ENCODE measurements around the gene VGLL4.
"Not testable (repeated sequence)": the region's sequence is repeated elsewhere in the genome, so short reads cannot be mapped to it uniquely, and the experiment has no call there.

Gene VGLL4

DNA sequence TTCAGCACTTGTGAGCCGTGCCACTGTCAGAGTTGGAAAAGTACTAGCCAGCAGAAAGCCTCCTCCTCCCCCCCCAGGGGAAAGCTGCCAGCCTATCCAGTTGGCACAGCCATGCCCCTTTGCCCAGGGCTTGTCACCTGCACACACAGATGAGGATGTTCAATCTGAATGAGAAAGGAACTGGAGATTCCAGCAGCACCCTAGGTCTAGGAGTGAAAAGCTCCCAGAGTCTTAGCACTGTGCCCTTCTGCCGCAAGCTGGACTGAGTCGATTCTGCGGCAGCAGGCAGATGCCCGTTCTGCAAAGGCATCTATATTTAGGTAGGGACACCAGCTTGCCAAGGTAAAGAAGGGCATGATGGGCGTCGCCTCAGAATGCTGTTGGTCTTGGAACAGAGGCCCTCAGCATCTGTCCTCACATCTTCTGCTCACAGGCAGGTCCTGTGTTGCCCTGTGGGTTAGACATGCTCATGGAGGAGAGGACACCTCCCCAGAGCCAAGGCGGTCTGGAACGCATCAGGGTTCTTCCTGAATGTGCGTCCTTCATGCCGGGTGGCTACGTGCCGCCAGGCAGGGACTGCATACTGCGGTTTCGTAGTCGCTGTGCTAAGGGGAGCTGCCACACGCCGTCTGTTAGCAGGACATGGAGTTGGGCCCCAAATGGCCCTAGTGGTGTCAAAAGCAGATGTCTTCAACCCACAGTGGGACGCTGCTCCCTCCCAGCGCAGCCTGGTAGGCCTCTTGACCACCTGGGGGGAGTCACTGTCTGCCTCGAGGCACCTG is 109.5 kb downstream of the VGLL4 start:
- no peak for DNase-seq (ENCODE audit: low read depth in 2 of 2)

DNA sequence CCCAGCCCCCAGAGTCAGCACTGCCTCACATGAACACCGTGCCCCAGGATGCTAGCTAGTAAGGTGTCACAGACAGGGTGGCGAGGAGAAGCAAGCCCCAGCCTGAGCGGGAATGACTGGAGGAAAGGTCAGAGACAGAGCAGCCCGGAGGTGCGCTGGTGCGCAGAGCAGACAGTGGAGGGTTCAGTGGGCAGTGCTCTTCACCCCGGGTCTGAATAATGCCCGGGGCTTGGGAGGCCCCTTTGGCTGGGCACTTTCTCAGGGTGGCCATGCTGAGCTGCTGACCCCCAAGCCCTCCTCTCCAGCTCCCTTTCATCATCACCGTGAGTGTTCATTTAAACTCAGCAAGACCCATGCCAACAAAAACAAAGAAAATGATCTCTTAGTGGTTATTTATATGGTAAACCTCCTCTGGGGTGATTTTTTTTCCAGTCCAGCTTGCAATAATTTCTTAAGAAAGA is 110.8 kb downstream of the VGLL4 start:
- no peak for DNase-seq (ENCODE audit: low read depth in 2 of 2)

GRCh38 chr3:11530153-11530721 is 113.5 kb downstream of the VGLL4 start:
- DNase-seq (ENCODE audit: low read depth in 2 of 2), result no peak

DNA sequence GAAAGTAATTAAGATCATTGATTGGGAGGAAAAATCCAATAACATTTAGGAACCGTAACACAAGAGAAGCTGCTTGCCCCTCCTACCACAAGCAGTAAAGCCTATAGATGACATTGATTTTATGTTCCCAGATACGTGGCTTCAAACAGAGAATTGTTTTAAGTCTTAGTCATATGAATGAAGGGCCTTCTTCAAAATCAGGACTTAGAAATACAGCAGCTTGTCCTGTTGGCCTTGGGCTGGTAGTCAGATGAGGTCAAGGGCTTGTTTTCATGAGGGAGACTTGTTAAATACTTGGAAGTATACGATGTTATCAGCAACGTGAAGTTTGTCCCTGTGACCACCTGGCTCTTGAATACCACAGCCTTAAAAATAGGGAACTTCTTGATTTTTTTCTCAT is 114.4 kb downstream of the VGLL4 start:
- no peak for DNase-seq (ENCODE audit: low read depth in 2 of 2)

GRCh38 chr3:11526121-11526520 is 117.6 kb downstream of the VGLL4 start:
- DNase-seq (ENCODE audit: low read depth in 2 of 2), result not testable (repeated sequence)

- DNase-seq (ENCODE audit: low read depth in 2 of 2), result no peak
These were observed 120.1 kb downstream of the VGLL4 start for GRCh38 chr3:11523572-11524101.

GRCh38 chr3:11522953-11523571 is 120.7 kb downstream of the VGLL4 start:
- no peak for DNase-seq (ENCODE audit: low read depth in 2 of 2)

DNA sequence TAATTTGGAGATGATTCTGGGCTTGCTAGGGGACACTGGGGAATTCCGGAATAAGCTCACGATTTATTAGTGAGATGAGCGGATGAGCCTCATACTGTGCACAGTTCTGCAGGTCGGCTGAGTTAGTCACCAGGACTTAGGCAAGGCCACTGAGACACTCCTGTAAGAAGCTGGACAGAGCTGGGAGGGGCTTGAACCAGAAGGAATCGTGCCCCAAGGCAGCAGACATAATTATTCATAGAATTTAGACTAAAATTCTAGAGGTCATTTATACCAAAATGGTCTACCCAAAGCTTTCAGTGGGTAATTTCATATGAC is 121.4 kb downstream of the VGLL4 start:
- no peak for DNase-seq (ENCODE audit: low read depth in 2 of 2)

GRCh38 chr3:11521167-11521566 is 122.5 kb downstream of the VGLL4 start:
- DNase-seq (ENCODE audit: low read depth in 2 of 2), result no peak

DNA sequence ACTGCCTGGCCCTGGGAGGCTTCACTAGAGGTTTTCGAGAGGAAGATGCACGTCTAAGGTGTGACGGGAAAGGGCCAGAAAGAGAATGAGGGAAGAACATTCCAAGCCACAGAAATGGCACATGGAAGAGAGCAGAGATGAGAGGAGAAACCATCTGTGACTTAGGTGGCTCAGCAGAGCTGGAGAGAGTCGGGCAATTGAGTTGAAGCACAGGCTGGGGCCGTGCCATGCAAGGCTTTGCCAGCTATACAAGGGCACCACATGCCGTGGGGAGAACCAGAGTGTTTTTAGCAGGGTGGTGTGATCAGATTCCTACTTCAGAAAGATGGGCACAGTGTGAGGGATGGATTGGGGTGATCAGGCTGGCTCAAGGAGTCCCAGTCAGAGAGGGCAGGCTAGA is 126.1 kb downstream of the VGLL4 start:
- no peak for DNase-seq (ENCODE audit: low read depth in 2 of 2)

DNA sequence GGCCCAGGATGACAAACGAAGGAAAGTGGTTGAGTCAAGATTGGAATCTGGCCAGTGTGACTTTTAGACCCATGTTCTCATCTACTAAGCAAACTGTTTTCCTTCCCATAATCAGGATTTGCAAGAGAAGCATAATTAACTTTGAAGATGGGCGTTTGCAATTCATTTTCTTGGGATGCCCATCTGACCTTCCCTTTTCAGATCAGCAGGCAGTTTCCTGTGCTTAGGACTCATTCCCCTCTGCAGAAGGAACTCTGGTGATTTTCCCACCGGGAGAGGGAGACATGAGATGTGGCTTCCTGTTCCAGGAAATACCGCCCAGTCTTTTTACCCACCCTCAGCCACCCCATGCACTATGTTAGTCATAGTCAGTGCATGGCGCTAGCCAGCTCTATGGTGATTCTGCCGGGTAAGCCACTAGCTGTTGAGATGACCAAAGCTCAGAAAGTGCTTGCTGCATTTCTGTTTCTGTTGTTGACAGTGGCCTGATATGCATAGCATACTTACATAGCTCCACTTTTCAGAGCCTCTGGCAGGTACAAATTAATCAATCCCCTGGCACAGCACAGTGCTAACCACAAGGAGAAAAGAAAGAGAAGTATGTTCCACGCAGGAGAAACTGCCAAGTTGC is 129.4 kb downstream of the VGLL4 start:
- DNase-seq (ENCODE audit: low read depth in 2 of 2), result no peak

GRCh38 chr3:11513817-11514135 is 129.9 kb downstream of the VGLL4 start:
- no peak for DNase-seq (ENCODE audit: low read depth in 2 of 2)

DNA sequence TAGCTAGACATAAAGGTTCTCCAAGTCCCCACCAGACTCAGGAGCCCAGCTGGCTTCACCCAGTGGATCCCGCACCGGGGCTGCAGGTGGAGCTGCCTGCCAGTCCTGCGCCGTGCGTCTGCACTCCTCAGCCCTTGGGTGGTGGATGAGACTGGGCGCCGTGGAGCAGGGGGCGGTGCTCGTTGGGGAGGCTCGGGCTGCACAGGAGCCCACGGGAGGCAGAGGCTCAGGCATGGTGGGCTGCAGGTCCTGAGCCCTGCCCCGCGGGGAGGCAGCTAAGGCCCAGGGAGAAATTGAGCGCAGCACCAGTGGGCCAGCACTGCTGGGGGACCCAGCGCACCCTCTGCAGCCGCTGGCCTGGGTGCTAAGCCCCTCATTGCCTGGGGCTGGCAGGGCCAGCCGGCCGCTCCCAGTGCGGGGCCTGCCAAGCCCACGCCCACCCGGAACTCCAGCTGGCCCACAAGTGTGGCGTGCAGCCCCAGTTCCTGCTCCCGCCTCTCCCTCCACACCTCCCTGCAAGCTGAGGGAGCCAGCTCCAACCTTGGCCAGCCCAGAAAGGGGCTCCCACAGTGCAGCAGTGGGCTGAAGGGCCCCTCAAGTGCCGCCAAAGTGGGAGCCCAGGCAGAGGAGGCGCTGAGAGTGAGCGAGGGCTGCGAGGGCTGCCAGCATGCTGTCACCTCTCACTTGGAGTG is 130.4 kb downstream of the VGLL4 start:
- not testable (repeated sequence) for DNase-seq (ENCODE audit: low read depth in 2 of 2)

GRCh38 chr3:11511606-11512005 is 132.1 kb downstream of the VGLL4 start:
- not testable (repeated sequence) for DNase-seq (ENCODE audit: low read depth in 2 of 2)

DNA sequence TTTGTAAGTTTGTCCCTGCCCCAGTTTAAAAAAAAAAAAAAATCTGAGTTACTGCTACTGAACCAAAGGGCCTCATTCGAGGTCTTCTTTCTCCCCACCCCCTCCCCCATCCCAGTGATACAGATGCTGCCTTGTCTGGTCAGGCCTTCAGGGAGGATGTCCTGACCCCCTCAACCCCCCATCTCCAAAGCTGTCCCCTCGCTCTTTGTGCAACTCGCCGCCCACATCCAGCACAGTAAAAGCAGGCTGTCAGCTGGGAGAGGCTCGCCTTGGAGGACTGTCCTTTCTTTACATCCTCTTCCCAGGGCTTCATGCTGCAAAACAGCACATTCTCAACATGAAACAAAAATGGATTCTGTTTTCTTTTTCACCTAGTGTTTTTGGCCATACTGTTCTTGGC is 133.4 kb downstream of the VGLL4 start:
- no peak for DNase-seq (ENCODE audit: low read depth in 2 of 2)

- no peak for DNase-seq (ENCODE audit: low read depth in 2 of 2)
These were observed 133.7 kb downstream of the VGLL4 start for GRCh38 chr3:11510001-11510340.

GRCh38 chr3:11509173-11510000 is 134.3 kb downstream of the VGLL4 start:
- DNase-seq (ENCODE audit: low read depth in 2 of 2), result no peak

GRCh38 chr3:11508346-11509172 is 135.2 kb downstream of the VGLL4 start:
- DNase-seq (ENCODE audit: low read depth in 2 of 2), result no peak

GRCh38 chr3:11507719-11508118 is 136.0 kb downstream of the VGLL4 start:
- DNase-seq (ENCODE audit: low read depth in 2 of 2), result no peak

Data from stimulated activated CD8-positive, alpha-beta memory T cell treated with anti-CD3 and anti-CD28 coated beads, Interleukin-2, amount 100 ng/mL, for 48 hours (primary cell).